KMS-11 (cell line): ENCODE data around the gene ADAM17.

Source experiments
- H2AFZ ChIP-seq: fragments of 200-600 bp; sonication (generic); 2 replicates; pipeline ENCODE4 v1.6.1; 2016; ENCODE audit warnings: antibody characterized with exemption, mixed run types, low read depth
- H3K27ac ChIP-seq: fragments of 200-600 bp; sonication (generic); 2 replicates; pipeline ENCODE4 v1.6.1; 2016; ENCODE audit warnings: mild to moderate bottlenecking, mixed run types
- H3K27me3 ChIP-seq: fragments of 200-600 bp; sonication (generic); 2 replicates; pipeline ENCODE4 v1.6.1; 2017; ENCODE audit warnings: mild to moderate bottlenecking, low read depth, mixed run types, moderate library complexity; ENCODE audit not compliant: insufficient read depth
- H3K36me3 ChIP-seq: fragments of 200-600 bp; sonication (generic); 2 replicates; pipeline ENCODE4 v1.6.1; 2017; ENCODE audit warnings: mild to moderate bottlenecking, mixed run types; ENCODE audit not compliant: insufficient read depth
- H3K4me1 ChIP-seq: fragments of 200-600 bp; sonication (generic); 2 replicates; pipeline ENCODE4 v1.6.1; 2016; ENCODE audit warnings: mild to moderate bottlenecking, low read depth, mixed run types; ENCODE audit not compliant: poor library complexity, severe bottlenecking
- H3K4me2 ChIP-seq: fragments of 200-600 bp; sonication (generic); 2 replicates; pipeline ENCODE4 v1.7.0; 2016; ENCODE audit warnings: mild to moderate bottlenecking, mixed run types
- H3K4me3 ChIP-seq: fragments of 200-600 bp; sonication (generic); IDR thresholded peaks from 2 replicates; pipeline ENCODE4 v1.6.1; 2017; ENCODE audit warnings: low read depth, low read length, mixed read lengths; ENCODE audit not compliant: insufficient read depth
- H3K79me2 ChIP-seq: fragments of 200-600 bp; sonication (generic); 2 replicates; pipeline ENCODE4 v1.6.1; 2016; ENCODE audit warnings: low read depth, mixed run types; ENCODE audit not compliant: insufficient read depth
- H3K9ac ChIP-seq: fragments of 200-600 bp; sonication (generic); 2 replicates; pipeline ENCODE4 v1.6.1; 2016; ENCODE audit warnings: mild to moderate bottlenecking, mixed run types
- H4K20me1 ChIP-seq: fragments of 200-600 bp; sonication (generic); 2 replicates; pipeline ENCODE4 v1.6.1; 2016; ENCODE audit warnings: mild to moderate bottlenecking, mixed run types; ENCODE audit not compliant: insufficient read depth
- TF ChIP-seq, protein P1 (sequence below): fragments of 200-600 bp; sonication (generic); conservative IDR thresholded peaks from 2 replicates; pipeline ENCODE4 v1.6.1; 2017; ENCODE audit warnings: low read depth, mild to moderate bottlenecking, antibody characterized with exemption, low read length, moderate library complexity, mixed read lengths

The ADAM17 gene

DNA sequence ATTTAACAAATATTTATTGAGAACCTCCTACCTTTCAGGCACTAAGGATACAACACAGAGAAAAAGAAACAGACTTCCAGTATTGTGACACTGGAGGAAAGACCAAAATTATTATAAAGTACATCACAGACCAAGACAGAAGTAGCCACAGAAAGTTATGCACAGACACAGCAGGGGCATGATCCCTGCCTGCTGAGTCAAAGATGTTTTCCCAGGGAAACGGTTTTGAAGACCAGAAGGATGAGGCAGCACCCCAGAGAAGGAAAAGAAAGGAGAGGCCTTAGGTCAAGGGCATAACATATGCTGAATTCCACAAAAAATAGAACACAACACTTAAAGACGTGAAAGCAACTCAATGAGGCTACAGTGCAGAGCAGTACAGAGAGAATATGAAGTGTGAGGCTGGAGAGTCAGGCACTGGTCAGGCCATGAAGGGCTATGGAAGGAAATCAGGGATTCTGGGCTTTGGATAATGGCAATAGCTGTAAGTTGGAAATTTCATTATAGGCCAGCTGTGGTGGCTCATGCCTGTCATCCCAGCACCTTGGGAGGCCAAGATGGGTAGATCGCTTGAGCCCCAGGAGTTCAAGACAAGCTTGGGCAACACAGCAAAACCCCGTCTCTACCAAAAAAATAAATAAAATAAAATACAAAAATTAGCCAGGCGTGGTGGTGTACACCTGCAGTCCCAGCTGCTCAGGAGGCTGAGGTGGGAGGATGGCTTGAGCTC, 8.2 kb downstream of the ADAM17 start:
- H3K9ac ChIP-seq: no peak overlapping the region
- H3K79me2 ChIP-seq: peaks cover 81% of the 10 kb centered on the region
- peak overlapping the region; percentile 59; the same call in 1 of the 2 replicates for H3K27ac ChIP-seq

DNA sequence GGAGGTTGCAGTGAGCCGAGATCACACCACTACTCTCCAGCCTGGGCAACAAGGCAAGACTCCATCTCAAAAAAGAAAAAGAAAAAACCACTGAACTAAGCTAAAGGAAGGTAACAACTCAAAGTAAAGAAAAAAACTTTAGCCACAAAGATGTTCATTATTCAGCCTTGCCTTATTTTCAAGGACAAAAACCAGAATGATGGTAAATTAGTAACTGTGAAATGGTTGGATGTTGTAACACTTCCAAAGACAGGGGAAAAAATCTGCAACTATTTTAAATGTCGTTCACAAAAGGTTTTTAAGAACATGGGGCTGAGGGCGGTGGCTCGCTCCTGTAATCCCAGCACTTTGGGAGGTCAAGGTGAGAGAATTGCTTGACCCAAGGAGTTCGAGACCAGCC, 10.1 kb downstream of the ADAM17 start:
- Histone ChIP-seq H3K4me3 (no peak overlapping the region), H3K27ac (no peak overlapping the region), H3K9ac (no peak overlapping the region), H3K4me2 (no peak overlapping the region), H3K36me3 (no peaks in the 10 kb centered on the region), H3K27me3 (no peaks in the 10 kb centered on the region), H3K79me2 (peaks cover 62% of the 10 kb centered on the region), H2AFZ (no peak overlapping the region), H3K4me1 (peaks cover 46% of the 10 kb centered on the region), H4K20me1 (no peaks in the 10 kb centered on the region)
- TF ChIP-seq, protein P1, sequence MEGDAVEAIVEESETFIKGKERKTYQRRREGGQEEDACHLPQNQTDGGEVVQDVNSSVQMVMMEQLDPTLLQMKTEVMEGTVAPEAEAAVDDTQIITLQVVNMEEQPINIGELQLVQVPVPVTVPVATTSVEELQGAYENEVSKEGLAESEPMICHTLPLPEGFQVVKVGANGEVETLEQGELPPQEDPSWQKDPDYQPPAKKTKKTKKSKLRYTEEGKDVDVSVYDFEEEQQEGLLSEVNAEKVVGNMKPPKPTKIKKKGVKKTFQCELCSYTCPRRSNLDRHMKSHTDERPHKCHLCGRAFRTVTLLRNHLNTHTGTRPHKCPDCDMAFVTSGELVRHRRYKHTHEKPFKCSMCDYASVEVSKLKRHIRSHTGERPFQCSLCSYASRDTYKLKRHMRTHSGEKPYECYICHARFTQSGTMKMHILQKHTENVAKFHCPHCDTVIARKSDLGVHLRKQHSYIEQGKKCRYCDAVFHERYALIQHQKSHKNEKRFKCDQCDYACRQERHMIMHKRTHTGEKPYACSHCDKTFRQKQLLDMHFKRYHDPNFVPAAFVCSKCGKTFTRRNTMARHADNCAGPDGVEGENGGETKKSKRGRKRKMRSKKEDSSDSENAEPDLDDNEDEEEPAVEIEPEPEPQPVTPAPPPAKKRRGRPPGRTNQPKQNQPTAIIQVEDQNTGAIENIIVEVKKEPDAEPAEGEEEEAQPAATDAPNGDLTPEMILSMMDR: no peak

More for the DNA sequence above, 8.2 kb downstream of the ADAM17 start:
- Histone ChIP-seq H3K4me2 (peak overlapping the region; percentile 83; the same call in 1 of the 2 replicates), H3K4me3 (no peak overlapping the region), H4K20me1 (no peaks in the 10 kb centered on the region), H3K27me3 (no peaks in the 10 kb centered on the region), H3K4me1 (peaks cover 65% of the 10 kb centered on the region), H3K36me3 (no peaks in the 10 kb centered on the region), H2AFZ (no peak overlapping the region)
- TF ChIP-seq, protein P1: no peak

DNA sequence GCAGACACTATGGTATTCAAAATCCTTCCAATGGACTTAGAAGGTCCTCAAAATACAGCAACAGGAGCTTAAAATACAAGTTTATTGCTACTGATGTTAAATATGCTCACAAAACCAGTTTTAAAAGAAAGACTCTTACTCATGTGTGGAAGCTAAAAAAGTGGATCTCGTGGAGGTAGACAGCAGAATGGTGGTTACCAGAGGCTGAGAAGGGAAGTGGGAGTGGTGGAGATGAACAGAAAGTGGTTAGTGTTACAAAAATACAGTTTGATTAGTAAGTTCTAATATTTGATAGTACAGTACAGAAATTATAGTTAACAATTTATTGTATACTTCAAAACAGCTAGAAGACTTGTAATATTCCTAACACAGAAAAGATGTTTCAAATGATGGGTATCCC, 12.1 kb downstream of the ADAM17 start:
- Histone ChIP-seq H3K4me3 (no peak overlapping the region), H3K27ac (no peak overlapping the region), H3K36me3 (no peaks in the 10 kb centered on the region), H4K20me1 (no peaks in the 10 kb centered on the region), H2AFZ (no peak overlapping the region), H3K9ac (no peak overlapping the region), H3K4me1 (peaks cover 29% of the 10 kb centered on the region), H3K79me2 (peaks cover 43% of the 10 kb centered on the region), H3K27me3 (no peaks in the 10 kb centered on the region), H3K4me2 (no peak overlapping the region)
- TF ChIP-seq, protein P1: no peak

DNA sequence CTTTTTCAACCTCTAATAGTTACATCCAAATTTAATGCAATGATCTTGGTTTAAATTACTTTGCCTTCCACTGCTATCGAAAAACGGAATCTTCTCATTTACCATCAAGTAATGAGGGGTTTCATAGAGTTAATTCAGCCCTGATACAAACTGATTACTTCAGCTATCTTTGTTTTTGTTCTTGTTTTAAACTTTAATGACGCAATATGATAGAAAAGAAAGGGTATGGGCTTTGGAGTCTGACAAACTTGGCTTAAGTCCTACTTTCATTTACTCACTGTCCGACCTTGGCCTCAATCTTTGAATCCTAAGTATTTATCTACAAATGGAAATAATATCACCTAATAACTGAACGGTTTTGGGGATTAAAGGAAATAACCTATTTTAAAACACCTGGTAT, 16.1 kb downstream of the ADAM17 start:
- Histone ChIP-seq H3K4me1 (peaks cover 14% of the 10 kb centered on the region), H4K20me1 (no peaks in the 10 kb centered on the region), H3K27me3 (no peaks in the 10 kb centered on the region), H3K9ac (no peak overlapping the region), H3K36me3 (no peaks in the 10 kb centered on the region), H3K79me2 (peaks cover 9% of the 10 kb centered on the region; the same call in 1 of the 2 replicates), H3K27ac (no peak overlapping the region), H2AFZ (no peak overlapping the region), H3K4me2 (no peak overlapping the region), H3K4me3 (no peak overlapping the region)
- TF ChIP-seq, protein P1: no peak
